HuH-7.5 (cell line): ENCODE results near the gene GNPNAT1.
"Not testable (repeated sequence)": the region's sequence is repeated elsewhere in the genome, so short reads cannot be mapped to it uniquely, and the experiment has no call there.

Source experiments
- DNase-seq: peaks from one replicate; pipeline ENCODE4 v3.0.0; 2011; ENCODE audit warnings: low spot score

GNPNAT1 gene

DNA sequence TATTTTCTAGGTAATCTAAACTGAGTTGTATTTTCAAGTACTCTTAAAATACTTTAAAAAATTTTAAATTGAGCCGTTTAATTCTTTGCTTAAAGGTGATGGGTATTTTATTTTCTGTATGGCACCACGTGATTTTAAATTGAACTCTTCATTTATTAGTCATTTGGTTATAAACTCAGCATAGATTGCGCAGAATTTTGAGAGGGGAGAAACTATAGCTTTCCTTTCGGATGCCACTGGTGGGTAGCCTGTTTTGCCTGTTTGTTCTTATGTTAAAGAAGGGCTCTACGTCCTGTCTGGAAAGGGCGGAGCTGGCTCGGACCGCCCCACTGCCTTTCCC, 61.9 kb downstream of the GNPNAT1 start:
- no peak for DNase-seq

DNA sequence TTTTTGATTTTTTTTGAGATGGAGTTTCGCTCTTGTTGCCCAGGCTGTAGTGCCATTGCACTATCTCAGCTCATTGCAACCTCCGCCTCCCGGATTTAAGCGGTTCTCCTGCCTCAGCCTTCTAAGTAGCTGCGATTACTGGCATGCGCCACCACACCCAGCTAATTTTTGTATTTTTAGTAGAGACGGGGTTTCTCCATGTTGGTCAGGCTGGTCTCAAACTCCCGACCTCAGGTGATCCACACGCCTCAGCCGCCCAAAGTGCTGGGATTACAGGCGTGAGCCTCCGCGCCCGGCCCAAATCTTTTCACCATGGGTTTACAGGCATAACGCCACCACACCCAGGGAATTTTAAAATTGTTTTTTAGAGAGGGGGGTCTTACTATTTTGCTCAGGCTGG, 62.4 kb downstream of the GNPNAT1 start:
- DNase-seq = not testable (repeated sequence)

DNA sequence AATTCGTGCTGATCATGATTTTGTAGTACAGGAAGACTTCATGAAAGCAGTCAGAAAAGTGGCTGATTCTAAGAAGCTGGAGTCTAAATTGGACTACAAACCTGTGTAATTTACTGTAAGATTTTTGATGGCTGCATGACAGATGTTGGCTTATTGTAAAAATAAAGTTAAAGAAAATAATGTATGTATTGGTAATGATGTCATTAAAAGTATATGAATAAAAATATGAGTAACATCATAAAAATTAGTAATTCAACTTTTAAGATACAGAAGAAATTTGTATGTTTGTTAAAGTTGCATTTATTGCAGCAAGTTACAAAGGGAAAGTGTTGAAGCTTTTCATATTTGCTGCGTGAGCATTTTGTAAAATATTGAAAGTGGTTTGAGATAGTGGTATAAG, 63.9 kb downstream of the GNPNAT1 start:
- not testable (repeated sequence) for DNase-seq
